Measurements from ENCODE around the gene CACNB1. TPM values are rescaled to one million over a fixed set of nuclear protein-coding genes. Genes with fewer than 3 reads are reported as not detected.

Gene CACNB1
- total and polyA plus RNA-seq, 10 of the 15 experiments (the other 5 are each of a cell fraction or from before 2014, with no cell fraction given): 0.06 to 15.6 (median 6.3) TPM

DNA sequence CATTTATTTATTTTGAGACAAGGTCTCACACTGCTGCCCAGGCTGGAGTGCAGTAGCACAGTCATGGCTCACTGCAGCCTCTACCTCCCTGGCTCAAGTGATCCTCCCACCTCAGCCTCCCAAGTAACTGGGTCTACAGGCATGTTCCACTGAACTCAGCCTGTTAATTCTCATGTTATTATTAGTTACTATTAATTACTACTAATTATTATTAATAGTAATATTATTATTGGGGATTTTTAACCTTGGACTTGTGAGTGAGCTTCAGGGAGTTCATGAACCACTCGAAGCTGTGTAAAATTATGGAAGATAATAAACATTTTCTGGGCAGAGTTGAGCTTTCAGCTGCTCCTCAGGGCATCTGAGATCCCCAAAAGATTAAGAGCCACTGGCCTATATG, 32.9 kb upstream of the CACNB1 start (continued):
- TF ChIP-seq, protein P1, sequence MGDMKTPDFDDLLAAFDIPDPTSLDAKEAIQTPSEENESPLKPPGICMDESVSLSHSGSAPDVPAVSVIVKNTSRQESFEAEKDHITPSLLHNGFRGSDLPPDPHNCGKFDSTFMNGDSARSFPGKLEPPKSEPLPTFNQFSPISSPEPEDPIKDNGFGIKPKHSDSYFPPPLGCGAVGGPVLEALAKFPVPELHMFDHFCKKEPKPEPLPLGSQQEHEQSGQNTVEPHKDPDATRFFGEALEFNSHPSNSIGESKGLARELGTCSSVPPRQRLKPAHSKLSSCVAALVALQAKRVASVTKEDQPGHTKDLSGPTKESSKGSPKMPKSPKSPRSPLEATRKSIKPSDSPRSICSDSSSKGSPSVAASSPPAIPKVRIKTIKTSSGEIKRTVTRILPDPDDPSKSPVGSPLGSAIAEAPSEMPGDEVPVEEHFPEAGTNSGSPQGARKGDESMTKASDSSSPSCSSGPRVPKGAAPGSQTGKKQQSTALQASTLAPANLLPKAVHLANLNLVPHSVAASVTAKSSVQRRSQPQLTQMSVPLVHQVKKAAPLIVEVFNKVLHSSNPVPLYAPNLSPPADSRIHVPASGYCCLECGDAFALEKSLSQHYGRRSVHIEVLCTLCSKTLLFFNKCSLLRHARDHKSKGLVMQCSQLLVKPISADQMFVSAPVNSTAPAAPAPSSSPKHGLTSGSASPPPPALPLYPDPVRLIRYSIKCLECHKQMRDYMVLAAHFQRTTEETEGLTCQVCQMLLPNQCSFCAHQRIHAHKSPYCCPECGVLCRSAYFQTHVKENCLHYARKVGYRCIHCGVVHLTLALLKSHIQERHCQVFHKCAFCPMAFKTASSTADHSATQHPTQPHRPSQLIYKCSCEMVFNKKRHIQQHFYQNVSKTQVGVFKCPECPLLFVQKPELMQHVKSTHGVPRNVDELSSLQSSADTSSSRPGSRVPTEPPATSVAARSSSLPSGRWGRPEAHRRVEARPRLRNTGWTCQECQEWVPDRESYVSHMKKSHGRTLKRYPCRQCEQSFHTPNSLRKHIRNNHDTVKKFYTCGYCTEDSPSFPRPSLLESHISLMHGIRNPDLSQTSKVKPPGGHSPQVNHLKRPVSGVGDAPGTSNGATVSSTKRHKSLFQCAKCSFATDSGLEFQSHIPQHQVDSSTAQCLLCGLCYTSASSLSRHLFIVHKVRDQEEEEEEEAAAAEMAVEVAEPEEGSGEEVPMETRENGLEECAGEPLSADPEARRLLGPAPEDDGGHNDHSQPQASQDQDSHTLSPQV (IDR thresholded peaks at IDR 0.05): no peak

DNA sequence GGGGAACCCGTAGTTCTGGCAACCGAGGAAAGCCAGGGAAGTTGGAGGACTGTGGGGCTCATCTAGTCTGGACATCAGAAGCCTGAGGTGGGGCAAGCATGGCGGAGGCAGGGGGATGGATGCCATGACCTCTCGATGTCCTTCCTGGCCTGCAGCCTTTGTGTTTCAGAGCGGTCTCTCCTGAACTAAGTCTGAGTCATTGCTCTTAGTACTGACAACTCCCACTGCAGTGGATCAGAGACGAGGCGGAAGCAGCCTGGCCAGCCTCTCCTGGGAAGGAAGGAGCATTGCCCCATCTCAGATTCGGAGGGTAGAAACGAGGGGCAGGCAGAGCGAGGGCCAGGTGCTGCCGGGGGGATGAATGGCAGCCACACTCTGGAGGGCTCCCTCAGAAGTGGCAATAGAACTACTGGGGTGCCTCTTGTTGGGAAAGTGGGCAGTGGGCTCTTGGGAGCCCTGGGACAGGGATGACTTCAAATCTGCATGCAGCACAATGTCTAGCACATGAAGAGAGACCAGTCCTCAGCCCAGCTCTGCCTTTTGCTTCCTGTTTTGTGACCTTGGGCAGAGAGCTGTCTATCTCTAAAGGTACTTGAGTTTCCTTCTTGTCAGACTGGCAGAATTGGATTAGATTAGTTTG, 31.9 kb upstream of the CACNB1 start:
- no peak for DNase-seq (ENCODE audit: low read depth, low spot score)
- Histone ChIP-seq H2AFZ (ENCODE audit: control insufficient read depth, low read depth, low read length) (no peak overlapping the region), H3K9me3 (replicated peaks; ENCODE audit: control insufficient read depth, insufficient read depth, low read length) (no peaks in the 10 kb centered on the region), H3K4me3 (no peak overlapping the region), H3K4me2 (ENCODE audit: control insufficient read depth, insufficient read depth) (no peak overlapping the region), H4K20me1 (ENCODE audit: control insufficient read depth, insufficient read depth) (no peaks in the 10 kb centered on the region), H3K27ac (ENCODE audit: control insufficient read depth, insufficient read depth) (no peak overlapping the region), H3K9ac (ENCODE audit: control insufficient read depth, insufficient read depth, low read length) (no peak overlapping the region), H3K36me3 (ENCODE audit: control insufficient read depth in 2 of 2, insufficient read depth in 2 of 2, low read length in 1 of 2) (no peaks in the 10 kb centered on the region), H3K27me3 (replicated peaks in 1 of 2; ENCODE audit: control insufficient read depth in 2 of 2, insufficient read depth in 2 of 2, low read length in 1 of 2) (peaks cover 3% of the 10 kb centered on the region in 2 experiments; a peak in 3 of 4 replicates), H3K4me1 (ENCODE audit: control insufficient read depth, insufficient read depth, low read length) (no peaks in the 10 kb centered on the region), H3K79me2 (ENCODE audit: control insufficient read depth, insufficient read depth, low read length) (no peaks in the 10 kb centered on the region)
- WGBS (ENCODE audit: insufficient coverage, insufficient replicate concordance, low lambda C conversion rate, missing lambda C conversion rate): 37% methylated on average over 11 of the region's 11 CpGs
- ChIA-PET POLR2A (no interaction called here), CTCF (interaction anchor here (1.3 to 21.3 kb wide), 3 partner anchors 23 to 259 kb away, joined by 3 to 658 read pairs (median 12); no protein-coding TSS in a partner anchor), SMC1A (ENCODE audit: uncharacterized antibody, unreplicated experiment) (interaction anchor here (1.5 to 4.1 kb wide), 3 partner anchors 16 to 30 kb away, joined by 6 to 69 read pairs (median 18); partner anchors contain the start of gene RPL19), RAD21 (ENCODE audit: unreplicated experiment) (interaction anchor here (11.3 kb wide), 1 partner anchor 22 kb away, joined by 160 read pairs; no protein-coding TSS in a partner anchor)
- no peak for ATAC-seq
- FAIRE-seq: no peak
- no TSS peak for BruUV-seq (replicated peaks)
- in situ Hi-C loops (cut with MboI): no loop called here
- intact Hi-C loops (cut with micrococcal nuclease; ENCODE audit: unreplicated experiment): no loop called here
- TF ChIP-seq BRCA1 (IDR thresholded peaks at IDR 0.05; ENCODE audit: low read depth, low read length): no peak
- TF ChIP-seq, protein P2, sequence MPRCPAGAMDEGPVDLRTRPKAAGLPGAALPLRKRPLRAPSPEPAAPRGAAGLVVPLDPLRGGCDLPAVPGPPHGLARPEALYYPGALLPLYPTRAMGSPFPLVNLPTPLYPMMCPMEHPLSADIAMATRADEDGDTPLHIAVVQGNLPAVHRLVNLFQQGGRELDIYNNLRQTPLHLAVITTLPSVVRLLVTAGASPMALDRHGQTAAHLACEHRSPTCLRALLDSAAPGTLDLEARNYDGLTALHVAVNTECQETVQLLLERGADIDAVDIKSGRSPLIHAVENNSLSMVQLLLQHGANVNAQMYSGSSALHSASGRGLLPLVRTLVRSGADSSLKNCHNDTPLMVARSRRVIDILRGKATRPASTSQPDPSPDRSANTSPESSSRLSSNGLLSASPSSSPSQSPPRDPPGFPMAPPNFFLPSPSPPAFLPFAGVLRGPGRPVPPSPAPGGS (IDR thresholded peaks at IDR 0.05; ENCODE audit: borderline replicate concordance, insufficient read depth, low read depth, low read length, poor library complexity, severe bottlenecking): no peak
- no peak for TF ChIP-seq CHD1 (IDR thresholded peaks at IDR 0.05; ENCODE audit: low read depth, low read length)
